Stimulated activated CD4-positive, alpha-beta T cell treated with anti-CD3 and anti-CD28 coated beads, Interleukin-1b, Interleukin-23, amount 100 ng/mL, for 4 hours (primary cell): ENCODE results near the gene PARD3B.

Experiments
- DNase-seq, 2 donors: peaks; one replicate each; pipeline ENCODE4 v3.0.0-alpha.2; 2020; ENCODE audit warnings: low read depth in 2 of 2

The PARD3B gene

GRCh38 chr2:204590063-204590462 lies 44.8 kb downstream of the PARD3B start:
- no peak for DNase-seq

- DNase-seq: no peak
These were observed 46.0 kb downstream of the PARD3B start for GRCh38 chr2:204591225-204591624.

- no peak for DNase-seq
These were observed 58.8 kb downstream of the PARD3B start for GRCh38 chr2:204604061-204604460.

- no peak for DNase-seq
These were observed 63.1 kb downstream of the PARD3B start for GRCh38 chr2:204608237-204608939.

- no peak for DNase-seq
These were observed 65.8 kb downstream of the PARD3B start for GRCh38 chr2:204611017-204611631.

GRCh38 chr2:204611764-204612163 lies 66.5 kb downstream of the PARD3B start:
- no peak for DNase-seq

GRCh38 chr2:204613635-204614034 lies 68.4 kb downstream of the PARD3B start:
- no peak for DNase-seq

- no peak for DNase-seq
These were observed 70.2 kb downstream of the PARD3B start for GRCh38 chr2:204615456-204615855.

GRCh38 chr2:204625135-204625534 lies 79.9 kb downstream of the PARD3B start:
- DNase-seq: no peak

- DNase-seq: no peak
These were observed 83.8 kb downstream of the PARD3B start for GRCh38 chr2:204628926-204629712.

- no peak for DNase-seq
These were observed 87.1 kb downstream of the PARD3B start for GRCh38 chr2:204632410-204632809.

- DNase-seq: no peak
These were observed 89.3 kb downstream of the PARD3B start for GRCh38 chr2:204634564-204634963.

- DNase-seq: no peak
These were observed 90.2 kb downstream of the PARD3B start for GRCh38 chr2:204635478-204635877.

- no peak for DNase-seq
These were observed 93.4 kb downstream of the PARD3B start for GRCh38 chr2:204638471-204639194.

- DNase-seq: no peak
These were observed 98.1 kb downstream of the PARD3B start for GRCh38 chr2:204643326-204643725.

GRCh38 chr2:204645018-204645773 lies 99.9 kb downstream of the PARD3B start:
- DNase-seq: no peak

- no peak for DNase-seq
These were observed 102.4 kb downstream of the PARD3B start for GRCh38 chr2:204647626-204648025.

GRCh38 chr2:204650611-204651010 lies 105.3 kb downstream of the PARD3B start:
- no peak for DNase-seq

- DNase-seq: no peak
These were observed 106.8 kb downstream of the PARD3B start for GRCh38 chr2:204652063-204652462.

GRCh38 chr2:204654669-204655068 lies 109.4 kb downstream of the PARD3B start:
- no peak for DNase-seq

GRCh38 chr2:204655101-204655500 lies 109.8 kb downstream of the PARD3B start:
- DNase-seq: no peak
